ENCODE measurements around the gene LPCAT4.

The LPCAT4 gene

GRCh38 chr15:34323217-34323616 is 43.8 kb downstream of the LPCAT4 start:
- no peak overlapping the region for H3K4me3 ChIP-seq (ENCODE audit: low read length)
- H3K4me2 ChIP-seq (ENCODE audit: low read length) = no peak overlapping the region
- H3K9me3 ChIP-seq (ENCODE audit: control insufficient read depth, insufficient read depth, low read length) = no peaks in the 10 kb centered on the region
- H3K27ac ChIP-seq (ENCODE audit: low read depth, low read length) = no peak overlapping the region
- H3K79me2 ChIP-seq (ENCODE audit: control insufficient read depth, low read length) = no peaks in the 10 kb centered on the region
- no peaks in the 10 kb centered on the region for H3K9me2 ChIP-seq (replicated peaks; ENCODE audit: control insufficient read depth, low read length)
- no peaks in the 10 kb centered on the region for H3K27me3 ChIP-seq (ENCODE audit: control insufficient read depth, low read length)
- no peak for TF ChIP-seq EZH2phosphoT487 (IDR thresholded peaks at IDR 0.05; ENCODE audit: borderline replicate concordance, low read length)
- TF ChIP-seq CTCF (IDR thresholded peaks at IDR 0.05; ENCODE audit: low read depth, low read length, poor library complexity, severe bottlenecking) = no peak
- H3F3A ChIP-seq (ENCODE audit: control insufficient read depth, insufficient read depth) = no peaks in the 10 kb centered on the region; the same call in 1 of the 2 replicates
- peaks cover 31% of the 10 kb centered on the region for H3K4me1 ChIP-seq (ENCODE audit: control insufficient read depth, low read length)
- H4K20me1 ChIP-seq (ENCODE audit: control insufficient read depth, insufficient read depth, low read depth, low read length) = no peaks in the 10 kb centered on the region
- H3K36me3 ChIP-seq (ENCODE audit: control insufficient read depth, low read length) = no peaks in the 10 kb centered on the region

GRCh38 chr15:34318277-34319079 is 48.5 kb downstream of the LPCAT4 start:
- Histone ChIP-seq H4K20me1 (ENCODE audit: control insufficient read depth, insufficient read depth, low read depth, low read length) (no peaks in the 10 kb centered on the region), H3K36me3 (ENCODE audit: control insufficient read depth, low read length) (no peaks in the 10 kb centered on the region), H3K4me1 (ENCODE audit: control insufficient read depth, low read length) (peaks cover 19% of the 10 kb centered on the region), H3K9me3 (ENCODE audit: control insufficient read depth, insufficient read depth, low read length) (no peaks in the 10 kb centered on the region), H3K4me3 (ENCODE audit: low read length) (peak overlapping the region; percentile 88), H3K27me3 (ENCODE audit: control insufficient read depth, low read length) (no peaks in the 10 kb centered on the region), H3K9me2 (replicated peaks; ENCODE audit: control insufficient read depth, low read length) (no peaks in the 10 kb centered on the region), H3F3A (ENCODE audit: control insufficient read depth, insufficient read depth) (no peaks in the 10 kb centered on the region), H3K79me2 (ENCODE audit: control insufficient read depth, low read length) (peaks cover 6% of the 10 kb centered on the region), H3K27ac (ENCODE audit: low read depth, low read length) (no peak overlapping the region), H3K4me2 (ENCODE audit: low read length) (peak overlapping the region; percentile 69)
- TF ChIP-seq CTCF (IDR thresholded peaks at IDR 0.05; ENCODE audit: low read depth, low read length, poor library complexity, severe bottlenecking) = no peak
- no peak for TF ChIP-seq EZH2phosphoT487 (IDR thresholded peaks at IDR 0.05; ENCODE audit: borderline replicate concordance, low read length)

GRCh38 chr15:34314491-34315490 is 52.2 kb downstream of the LPCAT4 start:
- Histone ChIP-seq H3K4me2 (ENCODE audit: low read length) (no peak overlapping the region), H3K79me2 (ENCODE audit: control insufficient read depth, low read length) (peaks cover 6% of the 10 kb centered on the region), H3K9me3 (ENCODE audit: control insufficient read depth, insufficient read depth, low read length) (no peaks in the 10 kb centered on the region), H3K4me1 (ENCODE audit: control insufficient read depth, low read length) (peaks cover 16% of the 10 kb centered on the region), H3K36me3 (ENCODE audit: control insufficient read depth, low read length) (no peaks in the 10 kb centered on the region), H3K4me3 (ENCODE audit: low read length) (no peak overlapping the region), H3F3A (ENCODE audit: control insufficient read depth, insufficient read depth) (no peaks in the 10 kb centered on the region), H3K9me2 (replicated peaks; ENCODE audit: control insufficient read depth, low read length) (no peaks in the 10 kb centered on the region), H4K20me1 (ENCODE audit: control insufficient read depth, insufficient read depth, low read depth, low read length) (no peaks in the 10 kb centered on the region), H3K27ac (ENCODE audit: low read depth, low read length) (no peak overlapping the region), H3K27me3 (ENCODE audit: control insufficient read depth, low read length) (no peaks in the 10 kb centered on the region)
- no peak for TF ChIP-seq EZH2phosphoT487 (IDR thresholded peaks at IDR 0.05; ENCODE audit: borderline replicate concordance, low read length)
- no peak for TF ChIP-seq CTCF (IDR thresholded peaks at IDR 0.05; ENCODE audit: low read depth, low read length, poor library complexity, severe bottlenecking)

All from DOHH2 (cell line).